ENCODE results near the gene CDK6. TPM values are rescaled to one million over a fixed set of nuclear protein-coding genes. Genes with fewer than 3 reads are reported as not detected.

The CDK6 gene
- total RNA-seq, 1 experiment from 2014 or later, result 41.4 TPM

DNA sequence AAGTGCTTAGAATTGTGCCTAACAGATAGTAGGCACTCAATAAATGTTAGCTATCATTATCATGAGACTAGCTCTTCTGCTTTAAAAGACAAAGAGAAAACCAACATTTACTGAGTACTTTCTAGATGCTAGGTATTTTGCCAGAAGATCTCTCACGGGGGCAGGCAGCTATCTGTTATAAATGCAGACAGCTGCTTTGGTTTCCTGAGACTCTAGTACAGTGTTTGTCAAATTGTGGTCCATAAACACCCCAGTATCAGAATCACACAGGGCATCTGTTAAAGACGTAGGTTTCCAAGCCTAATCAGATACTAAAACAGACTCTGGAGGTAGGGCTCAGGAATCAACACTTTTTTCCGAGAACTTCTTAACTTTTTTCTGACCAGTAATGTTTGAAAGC lies 260.1 kb downstream of the CDK6 start:
- ATAC-seq, result no peak
- Histone ChIP-seq H3K79me2 (ENCODE audit: insufficient read depth, low read length) (peaks cover 51% of the 10 kb centered on the region), H2AFZ (ENCODE audit: low read depth, low read length, poor library complexity, severe bottlenecking) (no peak overlapping the region), H3K9me3 (ENCODE audit: control insufficient read depth in 1 of 2, insufficient read depth in 1 of 2, low read depth in 1 of 2, low read length in 2 of 2) (no peaks in the 10 kb centered on the region), H3K9me2 (ENCODE audit: insufficient read depth) (no peaks in the 10 kb centered on the region), H4K20me1 (ENCODE audit: insufficient read depth) (peaks cover 3% of the 10 kb centered on the region; the same call in 1 of the 2 replicates), H3K4me3 (replicated peaks in 1 of 2; ENCODE audit: low read depth in 1 of 2, low read length in 2 of 2) (no peak overlapping the region), H3K27me3 (ENCODE audit: insufficient read depth, low read length) (no peaks in the 10 kb centered on the region), H3K9ac (ENCODE audit: low read length) (no peak overlapping the region), H3K36me3 (ENCODE audit: control insufficient read depth in 1 of 2, insufficient read depth in 2 of 2, low read length in 2 of 2) (peaks cover 53 to 64% of the 10 kb centered on the region in 2 experiments), H3K4me1 (ENCODE audit: control insufficient read depth in 1 of 2, insufficient read depth in 2 of 2, low read length in 2 of 2) (no peaks in the 10 kb centered on the region), H3K4me2 (ENCODE audit: low read length) (no peak overlapping the region), H3K27ac (ENCODE audit: low read depth, low read length) (no peak overlapping the region)
- CTCF ChIA-PET, result no interaction called here
- RAD21 ChIA-PET (ENCODE audit: low non-redundant PET in 1 of 2, low total read pairs in 2 of 2, uncharacterized antibody in 2 of 2, unreplicated experiment in 2 of 2), result no interaction called here
- BruUV-seq (replicated peaks), result no TSS peak
- TF ChIP-seq, protein P1, sequence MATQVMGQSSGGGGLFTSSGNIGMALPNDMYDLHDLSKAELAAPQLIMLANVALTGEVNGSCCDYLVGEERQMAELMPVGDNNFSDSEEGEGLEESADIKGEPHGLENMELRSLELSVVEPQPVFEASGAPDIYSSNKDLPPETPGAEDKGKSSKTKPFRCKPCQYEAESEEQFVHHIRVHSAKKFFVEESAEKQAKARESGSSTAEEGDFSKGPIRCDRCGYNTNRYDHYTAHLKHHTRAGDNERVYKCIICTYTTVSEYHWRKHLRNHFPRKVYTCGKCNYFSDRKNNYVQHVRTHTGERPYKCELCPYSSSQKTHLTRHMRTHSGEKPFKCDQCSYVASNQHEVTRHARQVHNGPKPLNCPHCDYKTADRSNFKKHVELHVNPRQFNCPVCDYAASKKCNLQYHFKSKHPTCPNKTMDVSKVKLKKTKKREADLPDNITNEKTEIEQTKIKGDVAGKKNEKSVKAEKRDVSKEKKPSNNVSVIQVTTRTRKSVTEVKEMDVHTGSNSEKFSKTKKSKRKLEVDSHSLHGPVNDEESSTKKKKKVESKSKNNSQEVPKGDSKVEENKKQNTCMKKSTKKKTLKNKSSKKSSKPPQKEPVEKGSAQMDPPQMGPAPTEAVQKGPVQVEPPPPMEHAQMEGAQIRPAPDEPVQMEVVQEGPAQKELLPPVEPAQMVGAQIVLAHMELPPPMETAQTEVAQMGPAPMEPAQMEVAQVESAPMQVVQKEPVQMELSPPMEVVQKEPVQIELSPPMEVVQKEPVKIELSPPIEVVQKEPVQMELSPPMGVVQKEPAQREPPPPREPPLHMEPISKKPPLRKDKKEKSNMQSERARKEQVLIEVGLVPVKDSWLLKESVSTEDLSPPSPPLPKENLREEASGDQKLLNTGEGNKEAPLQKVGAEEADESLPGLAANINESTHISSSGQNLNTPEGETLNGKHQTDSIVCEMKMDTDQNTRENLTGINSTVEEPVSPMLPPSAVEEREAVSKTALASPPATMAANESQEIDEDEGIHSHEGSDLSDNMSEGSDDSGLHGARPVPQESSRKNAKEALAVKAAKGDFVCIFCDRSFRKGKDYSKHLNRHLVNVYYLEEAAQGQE (IDR thresholded peaks at IDR 0.05; ENCODE audit: low read depth), result no peak
- no peak for TF ChIP-seq ZFX (IDR thresholded peaks at IDR 0.05)
- no peak for TF ChIP-seq POLR2A (IDR thresholded peaks at IDR 0.05; ENCODE audit: borderline replicate concordance, extremely low read depth, insufficient read depth, insufficient read length)
- TF ChIP-seq, protein P2, sequence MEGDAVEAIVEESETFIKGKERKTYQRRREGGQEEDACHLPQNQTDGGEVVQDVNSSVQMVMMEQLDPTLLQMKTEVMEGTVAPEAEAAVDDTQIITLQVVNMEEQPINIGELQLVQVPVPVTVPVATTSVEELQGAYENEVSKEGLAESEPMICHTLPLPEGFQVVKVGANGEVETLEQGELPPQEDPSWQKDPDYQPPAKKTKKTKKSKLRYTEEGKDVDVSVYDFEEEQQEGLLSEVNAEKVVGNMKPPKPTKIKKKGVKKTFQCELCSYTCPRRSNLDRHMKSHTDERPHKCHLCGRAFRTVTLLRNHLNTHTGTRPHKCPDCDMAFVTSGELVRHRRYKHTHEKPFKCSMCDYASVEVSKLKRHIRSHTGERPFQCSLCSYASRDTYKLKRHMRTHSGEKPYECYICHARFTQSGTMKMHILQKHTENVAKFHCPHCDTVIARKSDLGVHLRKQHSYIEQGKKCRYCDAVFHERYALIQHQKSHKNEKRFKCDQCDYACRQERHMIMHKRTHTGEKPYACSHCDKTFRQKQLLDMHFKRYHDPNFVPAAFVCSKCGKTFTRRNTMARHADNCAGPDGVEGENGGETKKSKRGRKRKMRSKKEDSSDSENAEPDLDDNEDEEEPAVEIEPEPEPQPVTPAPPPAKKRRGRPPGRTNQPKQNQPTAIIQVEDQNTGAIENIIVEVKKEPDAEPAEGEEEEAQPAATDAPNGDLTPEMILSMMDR (IDR thresholded peaks at IDR 0.05 in 2 of 3, conservative IDR thresholded peaks at IDR 0.05 in 1 of 3; ENCODE audit: borderline replicate concordance in 1 of 3, insufficient read depth in 1 of 3, low read depth in 2 of 3, low read length in 2 of 3), result no peak
- no peak for TF ChIP-seq EGR1 (IDR thresholded peaks at IDR 0.05; ENCODE audit: low read depth)
- TF ChIP-seq SRF (IDR thresholded peaks at IDR 0.05; ENCODE audit: low read depth), result no peak
- no peak for TF ChIP-seq SP1 (IDR thresholded peaks at IDR 0.05; ENCODE audit: low read depth)
- intact Hi-C loops (cut with micrococcal nuclease), result no loop called here
- POLR2A ChIA-PET, result no interaction called here
- no peak for DNase-seq (ENCODE audit: low read depth, low spot score)

Data from HCT116 (cell line).